ENCODE measurements around the gene ZFP64. TPM values are rescaled to one million over a fixed set of nuclear protein-coding genes. Genes with fewer than 3 reads are reported as not detected.
"Not testable (repeated sequence)": the region's sequence is repeated elsewhere in the genome, so short reads cannot be mapped to it uniquely, and the experiment has no call there.

Gene ZFP64
- total RNA-seq, 1 donor from 2014 or later: 25.5 TPM

- Mint-ChIP-seq H3K4me3 (no peak overlapping the region), H3K27me3 (ENCODE audit: low read depth) (no peaks in the 10 kb centered on the region), H3K27ac (ENCODE audit: unreplicated experiment) (no peak overlapping the region), H3K4me1 (no peaks in the 10 kb centered on the region), H3K36me3 (ENCODE audit: low read depth) (no peaks in the 10 kb centered on the region), H3K9me3 (peaks cover 2% of the 10 kb centered on the region)
- DNase-seq (ENCODE audit: low read depth, low spot score): no peak
- TF ChIP-seq CTCF (conservative IDR thresholded peaks at IDR 0.05): no peak
Measured at GRCh38 chr20:52234302-52235045, 42.9 kb upstream of the ZFP64 start.

GRCh38 chr20:52231230-52231746 lies 39.7 kb upstream of the ZFP64 start:
- no peak for DNase-seq (ENCODE audit: low read depth, low spot score)
- Mint-ChIP-seq H3K27me3 (ENCODE audit: low read depth) (peaks cover 10% of the 10 kb centered on the region), H3K4me3 (no peak overlapping the region), H3K9me3 (peaks cover 2% of the 10 kb centered on the region), H3K4me1 (no peaks in the 10 kb centered on the region), H3K36me3 (ENCODE audit: low read depth) (no peaks in the 10 kb centered on the region), H3K27ac (ENCODE audit: unreplicated experiment) (no peak overlapping the region)
- no peak for TF ChIP-seq CTCF (conservative IDR thresholded peaks at IDR 0.05)

GRCh38 chr20:52230409-52230808 lies 38.8 kb upstream of the ZFP64 start:
- no peak for TF ChIP-seq CTCF (conservative IDR thresholded peaks at IDR 0.05)
- DNase-seq (ENCODE audit: low read depth, low spot score): no peak
- Mint-ChIP-seq H3K4me3 (no peak overlapping the region), H3K4me1 (no peaks in the 10 kb centered on the region), H3K36me3 (ENCODE audit: low read depth) (no peaks in the 10 kb centered on the region), H3K9me3 (peaks cover 2% of the 10 kb centered on the region), H3K27me3 (ENCODE audit: low read depth) (peaks cover 16% of the 10 kb centered on the region), H3K27ac (ENCODE audit: unreplicated experiment) (no peak overlapping the region)

- not testable (repeated sequence) for H3K4me3 Mint-ChIP-seq; H3K9me3 Mint-ChIP-seq; H3K36me3 Mint-ChIP-seq (ENCODE audit: low read depth); DNase-seq (ENCODE audit: low read depth, low spot score); H3K27ac Mint-ChIP-seq (ENCODE audit: unreplicated experiment); H3K4me1 Mint-ChIP-seq
- H3K27me3 Mint-ChIP-seq (ENCODE audit: low read depth): peaks cover 21% of the 10 kb centered on the region
Measured at GRCh38 chr20:52229346-52229745, 37.8 kb upstream of the ZFP64 start.

- no peak for TF ChIP-seq CTCF (conservative IDR thresholded peaks at IDR 0.05)
Measured at GRCh38 chr20:52226370-52226769, 34.8 kb upstream of the ZFP64 start.

GRCh38 chr20:52224920-52225319 lies 33.3 kb upstream of the ZFP64 start:
- TF ChIP-seq CTCF (conservative IDR thresholded peaks at IDR 0.05): no peak
- Mint-ChIP-seq H3K27ac (ENCODE audit: unreplicated experiment) (no peak overlapping the region), H3K9me3 (peaks cover 4% of the 10 kb centered on the region)

More at GRCh38 chr20:52226370-52226769, 34.8 kb upstream of the ZFP64 start:
- no peak overlapping the region for H3K27ac Mint-ChIP-seq (ENCODE audit: unreplicated experiment)
- H3K36me3 Mint-ChIP-seq (ENCODE audit: low read depth): peaks cover 4% of the 10 kb centered on the region
- H3K27me3 Mint-ChIP-seq (ENCODE audit: low read depth): peaks cover 27% of the 10 kb centered on the region
- no peak overlapping the region for H3K4me3 Mint-ChIP-seq
- no peaks in the 10 kb centered on the region for H3K4me1 Mint-ChIP-seq
- peaks cover 4% of the 10 kb centered on the region for H3K9me3 Mint-ChIP-seq
- DNase-seq (ENCODE audit: low read depth, low spot score): no peak

GRCh38 chr20:52221362-52221761 lies 29.8 kb upstream of the ZFP64 start:
- DNase-seq (ENCODE audit: low read depth, low spot score); H3K27ac Mint-ChIP-seq (ENCODE audit: unreplicated experiment); H3K4me3 Mint-ChIP-seq; H3K4me1 Mint-ChIP-seq: not testable (repeated sequence)
- Mint-ChIP-seq H3K36me3 (ENCODE audit: low read depth) (peaks cover 13% of the 10 kb centered on the region), H3K9me3 (peaks cover 17% of the 10 kb centered on the region), H3K27me3 (ENCODE audit: low read depth) (peaks cover 17% of the 10 kb centered on the region)

More at GRCh38 chr20:52224920-52225319, 33.3 kb upstream of the ZFP64 start:
- no peak for DNase-seq (ENCODE audit: low read depth, low spot score)
- no peaks in the 10 kb centered on the region for H3K4me1 Mint-ChIP-seq
- peaks cover 27% of the 10 kb centered on the region for H3K27me3 Mint-ChIP-seq (ENCODE audit: low read depth)
- peaks cover 5% of the 10 kb centered on the region for H3K36me3 Mint-ChIP-seq (ENCODE audit: low read depth)
- H3K4me3 Mint-ChIP-seq: no peak overlapping the region

GRCh38 chr20:52220891-52221290 lies 29.3 kb upstream of the ZFP64 start:
- not testable (repeated sequence) for H3K4me1 Mint-ChIP-seq, H3K4me3 Mint-ChIP-seq

More at GRCh38 chr20:52220891-52221290, 29.3 kb upstream of the ZFP64 start:
- H3K27me3 Mint-ChIP-seq (ENCODE audit: low read depth): peaks cover 15% of the 10 kb centered on the region
- H3K9me3 Mint-ChIP-seq: peaks cover 17% of the 10 kb centered on the region
- not testable (repeated sequence) for H3K27ac Mint-ChIP-seq (ENCODE audit: unreplicated experiment); DNase-seq (ENCODE audit: low read depth, low spot score)
- peaks cover 13% of the 10 kb centered on the region for H3K36me3 Mint-ChIP-seq (ENCODE audit: low read depth)

Measured in neural crest cell (in vitro differentiated cells).